ENCODE measurements around the gene PVALB.
"Not testable (repeated sequence)": the region's sequence is repeated elsewhere in the genome, so short reads cannot be mapped to it uniquely, and the experiment has no call there.

PVALB gene

GRCh38 chr22:36761553-36762240 is 55.1 kb downstream of the PVALB start:
- no peak for DNase-seq (ENCODE audit: low read depth, low spot score)
- H3K27ac ChIP-seq: no peak overlapping the region

DNA sequence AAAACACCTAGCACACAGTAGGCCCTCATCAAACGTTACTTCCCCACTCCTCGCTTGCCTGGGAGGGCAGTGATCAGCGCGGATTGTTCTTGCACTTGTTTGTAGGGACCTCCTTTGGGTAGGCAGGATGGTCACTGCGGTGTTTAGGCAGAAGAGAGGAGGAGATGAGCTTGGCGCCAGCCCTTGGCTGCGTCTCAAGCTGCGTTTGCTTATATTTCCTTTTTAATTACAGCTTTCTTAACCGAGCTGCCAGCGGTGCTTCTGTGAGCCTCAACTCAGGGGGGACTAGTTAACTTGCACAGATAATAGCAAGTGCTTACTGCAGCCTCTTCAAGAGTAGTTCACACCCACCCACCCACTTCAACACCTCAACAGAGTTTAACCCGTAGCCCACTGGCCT is 56.0 kb downstream of the PVALB start:
- no peak for DNase-seq (ENCODE audit: low read depth, low spot score)
- H3K27ac ChIP-seq: no peak overlapping the region

- DNase-seq (ENCODE audit: low read depth, low spot score): no peak
- no peak overlapping the region for H3K27ac ChIP-seq
Observed at GRCh38 chr22:36759481-36760159, 57.2 kb downstream of the PVALB start.

- H3K27ac ChIP-seq: no peak overlapping the region
Observed at GRCh38 chr22:36758792-36759271, 58.0 kb downstream of the PVALB start.

DNA sequence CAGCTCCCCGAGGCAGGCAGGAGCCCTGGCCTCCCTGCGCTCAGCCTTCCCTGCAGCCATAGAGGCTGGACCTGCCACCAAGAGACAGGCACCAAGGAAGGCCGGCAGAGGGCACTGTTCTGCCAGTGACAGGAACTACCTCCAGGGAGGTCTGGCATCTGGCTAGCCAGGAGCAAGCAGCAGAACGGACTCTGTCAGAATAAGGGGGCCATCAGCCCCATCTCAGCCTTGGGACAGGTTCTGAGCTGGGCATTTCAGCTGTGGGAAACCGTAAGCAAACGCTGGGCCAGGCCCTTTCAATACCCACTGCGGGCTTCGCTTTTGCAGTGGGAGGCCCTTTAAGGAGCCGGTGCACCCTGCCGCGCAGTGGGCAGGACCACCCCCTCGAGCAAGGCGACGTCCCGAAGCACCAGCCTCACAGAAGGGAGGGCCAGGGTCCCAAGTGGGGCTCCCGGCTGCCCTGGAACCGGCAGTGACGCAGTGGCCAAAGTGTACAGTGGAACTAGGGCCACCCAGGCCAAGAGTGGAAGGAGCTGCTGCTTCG is 59.1 kb downstream of the PVALB start:
- DNase-seq (ENCODE audit: low read depth, low spot score): no peak
- no peak overlapping the region for H3K27ac ChIP-seq

More at GRCh38 chr22:36758792-36759271, 58.0 kb downstream of the PVALB start:
- no peak for DNase-seq (ENCODE audit: low read depth, low spot score)

GRCh38 chr22:36756746-36757655 is 59.8 kb downstream of the PVALB start:
- no peak overlapping the region for H3K27ac ChIP-seq
- no peak for DNase-seq (ENCODE audit: low read depth, low spot score)

GRCh38 chr22:36756031-36756430 is 60.8 kb downstream of the PVALB start:
- H3K27ac ChIP-seq: no peak overlapping the region
- no peak for DNase-seq (ENCODE audit: low read depth, low spot score)

DNA sequence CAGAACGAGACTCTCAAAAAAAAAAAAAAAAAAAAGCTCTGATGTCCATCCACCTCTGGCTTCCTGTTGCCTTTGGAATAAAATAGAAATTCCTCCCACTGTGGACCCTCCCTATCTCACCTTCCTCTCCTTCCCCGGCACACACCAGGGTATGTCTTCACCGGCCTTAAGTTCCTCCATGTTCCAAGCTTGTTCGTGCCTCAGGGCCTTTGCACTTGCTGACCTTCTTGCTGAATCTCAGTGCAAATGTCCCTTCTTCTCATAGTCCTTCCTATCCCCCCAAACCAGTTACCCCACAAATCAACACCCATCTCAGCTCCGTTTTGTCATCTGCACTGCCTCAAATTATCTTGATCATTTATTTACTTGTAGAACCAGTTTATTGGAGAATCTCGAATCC is 61.5 kb downstream of the PVALB start:
- no peak for DNase-seq (ENCODE audit: low read depth, low spot score)
- H3K27ac ChIP-seq: no peak overlapping the region

- not testable (repeated sequence) for DNase-seq (ENCODE audit: low read depth, low spot score); H3K27ac ChIP-seq
Observed at GRCh38 chr22:36754881-36755280, 62.0 kb downstream of the PVALB start.

DNA sequence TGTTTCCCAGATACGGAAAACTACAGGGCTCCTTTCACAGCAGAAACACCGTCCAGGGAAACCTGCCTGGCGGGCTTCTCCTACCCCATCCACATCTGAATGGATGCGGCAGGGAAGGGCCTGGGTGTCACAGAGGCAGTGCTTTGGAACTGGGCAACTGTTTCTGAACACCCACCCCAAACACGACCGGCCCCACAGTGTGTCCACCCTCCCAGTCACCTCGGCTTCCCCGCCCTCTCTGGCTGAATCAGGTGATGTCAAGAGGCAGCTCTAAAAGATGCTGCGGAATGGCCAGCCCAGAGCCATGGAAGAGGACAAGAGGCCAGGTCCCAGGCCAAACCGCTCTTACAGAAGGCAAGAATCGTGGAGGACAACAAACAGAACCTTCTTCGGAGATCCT is 62.9 kb downstream of the PVALB start:
- no peak for DNase-seq (ENCODE audit: low read depth, low spot score)
- H3K27ac ChIP-seq: no peak overlapping the region

- DNase-seq (ENCODE audit: low read depth, low spot score): no peak
Observed at GRCh38 chr22:36753120-36753802, 63.6 kb downstream of the PVALB start.

More at GRCh38 chr22:36753120-36753802, 63.6 kb downstream of the PVALB start:
- H3K27ac ChIP-seq: no peak overlapping the region

Data from epithelial cell of prostate (primary cell).